ENCODE data around the gene UIMC1. TPM values are rescaled to one million over a fixed set of nuclear protein-coding genes. Genes with fewer than 3 reads are reported as not detected.

The UIMC1 gene
- total and polyA plus RNA-seq, 2 of the 13 experiments (the other 11 are each of a cell fraction or from before 2014, with no cell fraction given): 18.9 to 32.7 TPM

GRCh38 chr5:176986280-176986679 is 20.3 kb downstream of the UIMC1 start:
- ATAC-seq: no peak
- in situ Hi-C loops (cut with HindIII; ENCODE audit: extremely low pct_ligation_motif_present, low pct_unique_long_range_greater_than_20kb) (no loop called here), intact Hi-C loops (cut with micrococcal nuclease; ENCODE audit: unreplicated experiment) (no loop called here)
- ChIA-PET POLR2A (no interaction called here), CTCF (ENCODE audit: low intra/inter-chr PET ratio, low total read pairs) (no interaction called here)
- no peaks in the 10 kb centered on the region for H3K9me3 ChIP-seq (ENCODE audit: low read length)
- no peak for FAIRE-seq
- H3K79me2 ChIP-seq (ENCODE audit: insufficient read depth, low read length): peaks cover 57% of the 10 kb centered on the region
- H3K36me3 ChIP-seq (replicated peaks in 1 of 2; ENCODE audit: control insufficient read depth in 1 of 2, insufficient read depth in 2 of 2, low read length in 2 of 2): peaks cover 3 to 11% of the 10 kb centered on the region in 2 experiments; a peak in 3 of 5 replicates
- no peak overlapping the region for H3K4me3 ChIP-seq (replicated peaks in 1 of 3; ENCODE audit: insufficient read depth in 1 of 3, low read depth in 2 of 3, low read length in 3 of 3)
- TF ChIP-seq ZNF121 (CRISPR knock-in tag; IDR thresholded peaks at IDR 0.05): 0 out of 2 replicates have a peak, but pooled peaks have one; percentile 20
- no peak for TF ChIP-seq JARID2 (CRISPR knock-in tag; IDR thresholded peaks at IDR 0.05; ENCODE audit: insufficient replicate concordance)
- no peaks in the 10 kb centered on the region; a peak in 1 of 5 replicates for H3K27me3 ChIP-seq (ENCODE audit: control insufficient read depth in 1 of 2, insufficient read depth in 2 of 2, low read length in 2 of 2)
- H3K27ac ChIP-seq (ENCODE audit: extremely low read length, insufficient read depth, low read length): no peak overlapping the region
- peaks cover 12% of the 10 kb centered on the region for H4K20me1 ChIP-seq (ENCODE audit: insufficient read depth, low read length)
- H2AFZ ChIP-seq (ENCODE audit: low read length): no peak overlapping the region
- peaks cover 17% of the 10 kb centered on the region for H3K4me1 ChIP-seq (ENCODE audit: insufficient read depth, low read length)
- BruUV-seq (replicated peaks): no TSS peak
- 96% methylated on average over 2 of the region's 2 CpGs for WGBS (ENCODE audit: low lambda C conversion rate)
- no peak overlapping the region for H3K9ac ChIP-seq (ENCODE audit: insufficient read depth, low read depth, low read length)
- H3K4me2 ChIP-seq (ENCODE audit: low read depth, low read length): no peak overlapping the region
- DNase-seq (ENCODE audit: low spot score): no peak

DNA sequence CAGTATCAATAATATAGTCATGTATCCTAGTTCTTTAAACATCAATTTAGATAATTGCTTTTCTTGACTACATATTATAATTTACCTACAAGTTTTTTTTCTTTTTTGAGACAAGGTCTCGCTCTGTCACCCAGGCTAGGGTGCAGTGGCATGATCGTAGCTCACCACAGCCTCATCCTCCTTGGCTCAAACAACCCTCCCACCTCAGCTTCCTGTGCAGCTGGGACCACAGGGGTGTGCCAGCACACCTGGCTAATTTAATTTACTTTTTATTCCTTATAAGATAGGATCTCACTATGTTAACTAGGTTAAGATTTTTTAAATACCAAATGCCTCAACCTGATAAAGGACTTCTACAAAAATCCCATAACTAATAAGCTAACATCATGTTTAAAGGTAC is 21.1 kb downstream of the UIMC1 start:
- H3K27me3 ChIP-seq (ENCODE audit: control insufficient read depth in 1 of 2, insufficient read depth in 2 of 2, low read length in 2 of 2): no peaks in the 10 kb centered on the region; a peak in 1 of 5 replicates
- 89% methylated on average over 2 of the region's 2 CpGs for WGBS (ENCODE audit: low lambda C conversion rate)
- no peak overlapping the region for H3K4me3 ChIP-seq (replicated peaks in 1 of 3; ENCODE audit: insufficient read depth in 1 of 3, low read depth in 2 of 3, low read length in 3 of 3)
- no peak overlapping the region for H3K9ac ChIP-seq (ENCODE audit: insufficient read depth, low read depth, low read length)
- no peak overlapping the region for H3K27ac ChIP-seq (ENCODE audit: extremely low read length, insufficient read depth, low read length)
- H3K9me3 ChIP-seq (ENCODE audit: low read length): no peaks in the 10 kb centered on the region
- FAIRE-seq (no peak), DNase-seq (ENCODE audit: low spot score) (no peak), ATAC-seq (no peak)
- no TSS peak for BruUV-seq (replicated peaks)
- H2AFZ ChIP-seq (ENCODE audit: low read length): no peak overlapping the region
- peaks cover 51% of the 10 kb centered on the region for H3K79me2 ChIP-seq (ENCODE audit: insufficient read depth, low read length)
- in situ Hi-C loops (cut with HindIII; ENCODE audit: extremely low pct_ligation_motif_present, low pct_unique_long_range_greater_than_20kb) (no loop called here), intact Hi-C loops (cut with micrococcal nuclease; ENCODE audit: unreplicated experiment) (no loop called here)
- peaks cover 12% of the 10 kb centered on the region for H4K20me1 ChIP-seq (ENCODE audit: insufficient read depth, low read length)
- POLR2A ChIA-PET: no interaction called here
- peaks cover 17% of the 10 kb centered on the region for H3K4me1 ChIP-seq (ENCODE audit: insufficient read depth, low read length)
- no peak overlapping the region for H3K4me2 ChIP-seq (ENCODE audit: low read depth, low read length)
- H3K36me3 ChIP-seq (replicated peaks in 1 of 2; ENCODE audit: control insufficient read depth in 1 of 2, insufficient read depth in 2 of 2, low read length in 2 of 2): peaks cover 4 to 18% of the 10 kb centered on the region in 2 experiments; a peak in 3 of 5 replicates
- CTCF ChIA-PET (ENCODE audit: low intra/inter-chr PET ratio, low total read pairs): no interaction called here
- no peak for TF ChIP-seq SATB2 (CRISPR knock-in tag; IDR thresholded peaks at IDR 0.05)
- TF ChIP-seq, protein P1, sequence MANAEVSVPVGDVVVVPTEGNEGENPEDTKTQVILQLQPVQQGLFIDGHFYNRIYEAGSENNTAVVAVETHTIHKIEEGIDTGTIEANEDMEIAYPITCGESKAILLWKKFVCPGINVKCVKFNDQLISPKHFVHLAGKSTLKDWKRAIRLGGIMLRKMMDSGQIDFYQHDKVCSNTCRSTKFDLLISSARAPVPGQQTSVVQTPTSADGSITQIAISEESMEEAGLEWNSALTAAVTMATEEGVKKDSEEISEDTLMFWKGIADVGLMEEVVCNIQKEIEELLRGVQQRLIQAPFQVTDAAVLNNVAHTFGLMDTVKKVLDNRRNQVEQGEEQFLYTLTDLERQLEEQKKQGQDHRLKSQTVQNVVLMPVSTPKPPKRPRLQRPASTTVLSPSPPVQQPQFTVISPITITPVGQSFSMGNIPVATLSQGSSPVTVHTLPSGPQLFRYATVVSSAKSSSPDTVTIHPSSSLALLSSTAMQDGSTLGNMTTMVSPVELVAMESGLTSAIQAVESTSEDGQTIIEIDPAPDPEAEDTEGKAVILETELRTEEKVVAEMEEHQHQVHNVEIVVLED (CRISPR knock-in tag; IDR thresholded peaks at IDR 0.05; ENCODE audit: borderline replicate concordance): no peak
- no peak for TF ChIP-seq DMAP1 (CRISPR knock-in tag; IDR thresholded peaks at IDR 0.05)
- TF ChIP-seq ZNF891 (CRISPR knock-in tag; IDR thresholded peaks at IDR 0.05): no peak
- TF ChIP-seq, protein P2, sequence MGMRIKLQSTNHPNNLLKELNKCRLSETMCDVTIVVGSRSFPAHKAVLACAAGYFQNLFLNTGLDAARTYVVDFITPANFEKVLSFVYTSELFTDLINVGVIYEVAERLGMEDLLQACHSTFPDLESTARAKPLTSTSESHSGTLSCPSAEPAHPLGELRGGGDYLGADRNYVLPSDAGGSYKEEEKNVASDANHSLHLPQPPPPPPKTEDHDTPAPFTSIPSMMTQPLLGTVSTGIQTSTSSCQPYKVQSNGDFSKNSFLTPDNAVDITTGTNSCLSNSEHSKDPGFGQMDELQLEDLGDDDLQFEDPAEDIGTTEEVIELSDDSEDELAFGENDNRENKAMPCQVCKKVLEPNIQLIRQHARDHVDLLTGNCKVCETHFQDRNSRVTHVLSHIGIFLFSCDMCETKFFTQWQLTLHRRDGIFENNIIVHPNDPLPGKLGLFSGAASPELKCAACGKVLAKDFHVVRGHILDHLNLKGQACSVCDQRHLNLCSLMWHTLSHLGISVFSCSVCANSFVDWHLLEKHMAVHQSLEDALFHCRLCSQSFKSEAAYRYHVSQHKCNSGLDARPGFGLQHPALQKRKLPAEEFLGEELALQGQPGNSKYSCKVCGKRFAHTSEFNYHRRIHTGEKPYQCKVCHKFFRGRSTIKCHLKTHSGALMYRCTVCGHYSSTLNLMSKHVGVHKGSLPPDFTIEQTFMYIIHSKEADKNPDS (CRISPR knock-in tag; IDR thresholded peaks at IDR 0.05): no peak
- no peak for TF ChIP-seq ZNF605 (CRISPR knock-in tag; IDR thresholded peaks at IDR 0.05)
- no peak for TF ChIP-seq MTA3 (CRISPR knock-in tag; IDR thresholded peaks at IDR 0.05)
- TF ChIP-seq ZNF441 (CRISPR knock-in tag; IDR thresholded peaks at IDR 0.05; ENCODE audit: borderline replicate concordance): no peak
- TF ChIP-seq ZNF17 (CRISPR knock-in tag; IDR thresholded peaks at IDR 0.05): no peak
- TF ChIP-seq, protein P3, sequence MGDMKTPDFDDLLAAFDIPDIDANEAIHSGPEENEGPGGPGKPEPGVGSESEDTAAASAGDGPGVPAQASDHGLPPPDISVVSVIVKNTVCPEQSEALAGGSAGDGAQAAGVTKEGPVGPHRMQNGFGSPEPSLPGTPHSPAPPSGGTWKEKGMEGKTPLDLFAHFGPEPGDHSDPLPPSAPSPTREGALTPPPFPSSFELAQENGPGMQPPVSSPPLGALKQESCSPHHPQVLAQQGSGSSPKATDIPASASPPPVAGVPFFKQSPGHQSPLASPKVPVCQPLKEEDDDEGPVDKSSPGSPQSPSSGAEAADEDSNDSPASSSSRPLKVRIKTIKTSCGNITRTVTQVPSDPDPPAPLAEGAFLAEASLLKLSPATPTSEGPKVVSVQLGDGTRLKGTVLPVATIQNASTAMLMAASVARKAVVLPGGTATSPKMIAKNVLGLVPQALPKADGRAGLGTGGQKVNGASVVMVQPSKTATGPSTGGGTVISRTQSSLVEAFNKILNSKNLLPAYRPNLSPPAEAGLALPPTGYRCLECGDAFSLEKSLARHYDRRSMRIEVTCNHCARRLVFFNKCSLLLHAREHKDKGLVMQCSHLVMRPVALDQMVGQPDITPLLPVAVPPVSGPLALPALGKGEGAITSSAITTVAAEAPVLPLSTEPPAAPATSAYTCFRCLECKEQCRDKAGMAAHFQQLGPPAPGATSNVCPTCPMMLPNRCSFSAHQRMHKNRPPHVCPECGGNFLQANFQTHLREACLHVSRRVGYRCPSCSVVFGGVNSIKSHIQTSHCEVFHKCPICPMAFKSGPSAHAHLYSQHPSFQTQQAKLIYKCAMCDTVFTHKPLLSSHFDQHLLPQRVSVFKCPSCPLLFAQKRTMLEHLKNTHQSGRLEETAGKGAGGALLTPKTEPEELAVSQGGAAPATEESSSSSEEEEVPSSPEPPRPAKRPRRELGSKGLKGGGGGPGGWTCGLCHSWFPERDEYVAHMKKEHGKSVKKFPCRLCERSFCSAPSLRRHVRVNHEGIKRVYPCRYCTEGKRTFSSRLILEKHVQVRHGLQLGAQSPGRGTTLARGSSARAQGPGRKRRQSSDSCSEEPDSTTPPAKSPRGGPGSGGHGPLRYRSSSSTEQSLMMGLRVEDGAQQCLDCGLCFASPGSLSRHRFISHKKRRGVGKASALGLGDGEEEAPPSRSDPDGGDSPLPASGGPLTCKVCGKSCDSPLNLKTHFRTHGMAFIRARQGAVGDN (CRISPR knock-in tag; IDR thresholded peaks at IDR 0.05): no peak
